Islet precursor cell (in vitro differentiated cells): ENCODE measurements around the gene WEE2.
"Not testable (repeated sequence)": the region's sequence is repeated elsewhere in the genome, so short reads cannot be mapped to it uniquely, and the experiment has no call there.

ENCODE experiments used
- DNase-seq: peaks from one replicate; pipeline ENCODE4 v3.0.0-alpha.2; 2018

WEE2 gene

GRCh38 chr7:141708351-141708750, at the start of gene WEE2:
Gene WEE2, plus strand, starts transcription at chr7:141708353. Its CDS starts 406 bp downstream, at chr7:141708759.
- no peak for DNase-seq

GRCh38 chr7:141659501-141659900, 48.7 kb upstream of the WEE2 start:
- DNase-seq, result no peak

- no peak for DNase-seq
Observed at GRCh38 chr7:141660259-141660658, 47.9 kb upstream of the WEE2 start.

- no peak for DNase-seq
Observed at GRCh38 chr7:141663081-141663849, 44.9 kb upstream of the WEE2 start.

GRCh38 chr7:141664450-141664849, 43.7 kb upstream of the WEE2 start:
- DNase-seq, result no peak

GRCh38 chr7:141665208-141666035, 42.7 kb upstream of the WEE2 start:
- DNase-seq, result no peak

- no peak for DNase-seq
Observed at GRCh38 chr7:141666071-141666470, 42.1 kb upstream of the WEE2 start.

GRCh38 chr7:141668853-141669252, 39.3 kb upstream of the WEE2 start:
- DNase-seq, result no peak

GRCh38 chr7:141671705-141672496, 36.3 kb upstream of the WEE2 start:
- no peak for DNase-seq

GRCh38 chr7:141673346-141673745, 34.8 kb upstream of the WEE2 start:
- DNase-seq, result no peak

- peak; percentile 89 for DNase-seq
Observed at GRCh38 chr7:141674171-141674671, 33.9 kb upstream of the WEE2 start.

GRCh38 chr7:141674702-141675101, 33.5 kb upstream of the WEE2 start:
- DNase-seq, result peak; percentile 74

- no peak for DNase-seq
Observed at GRCh38 chr7:141675436-141676215, 32.5 kb upstream of the WEE2 start.

- DNase-seq, result no peak
Observed at GRCh38 chr7:141676618-141677017, 31.5 kb upstream of the WEE2 start.

GRCh38 chr7:141679014-141679413, 29.1 kb upstream of the WEE2 start:
- DNase-seq, result no peak

- DNase-seq, result no peak
Observed at GRCh38 chr7:141685285-141686023, 22.7 kb upstream of the WEE2 start.

GRCh38 chr7:141686074-141686473, 22.1 kb upstream of the WEE2 start:
- no peak for DNase-seq

GRCh38 chr7:141686670-141687069, 21.5 kb upstream of the WEE2 start:
- no peak for DNase-seq

- DNase-seq, result no peak
Observed at GRCh38 chr7:141688043-141688442, 20.1 kb upstream of the WEE2 start.

GRCh38 chr7:141689072-141689825, 18.9 kb upstream of the WEE2 start:
- DNase-seq, result not testable (repeated sequence)

- no peak for DNase-seq
Observed at GRCh38 chr7:141691540-141691939, 16.6 kb upstream of the WEE2 start.
